HepG2 (cell line): ENCODE measurements around the gene NRG3. TPM values are rescaled to one million over a fixed set of nuclear protein-coding genes. Genes with fewer than 3 reads are reported as not detected.

ENCODE experiments used
- ATAC-seq: fragments of 200-7000 bp; cut with Tn5 transposase; 3 replicates; pipeline ENCODE4 v1.9.1; 2020; ENCODE audit warnings: mild to moderate bottlenecking, moderate library complexity
- BruUV-seq: library from RNA; stranded (reverse); fragments of 400-500 nt; replicated peaks from 2 replicates; lab custom pipeline; 2021; lab: Mats Ljungman, UMichigan
- CTCF ChIA-PET: fragments of 300-600 bp; formaldehyde crosslinking; extraction: SDS; loops from one replicate; lab custom pipeline; 2021; ENCODE audit warnings: low total read pairs, inconsistent platforms, low intra/inter-chr PET ratio; lab: Yijun Ruan, JAX
- POLR2A ChIA-PET: fragments of 350-600 bp; sonication (Branson Sonifier 250); formaldehyde crosslinking; loops from one replicate; lab custom pipeline; 2020; ENCODE audit warnings: antibody characterized with exemption, inconsistent platforms; lab: Yijun Ruan, JAX
- DNase-seq: peaks from one replicate; pipeline ENCODE4 v3.0.0-alpha.2; 2015; ENCODE audit warnings: low spot score
- FAIRE-seq: peaks from 3 replicates; lab custom pipeline; 2011; peaks lifted over from hg19 to GRCh38; lab: Jason Lieb, UNC
- H2AFZ ChIP-seq: one replicate; pipeline ENCODE4 v1.6.1; 2011; ENCODE audit warnings: low read length, inconsistent platforms
- H3K27ac ChIP-seq: fragments of 300-600 bp; 3 replicates; pipeline ENCODE4 v1.8.0; 2011; ENCODE audit warnings: mixed run types, mild to moderate bottlenecking, mixed read lengths, low read length, inconsistent platforms; ENCODE audit not compliant: insufficient read depth; ENCODE audit errors: extremely low read length
- H3K27me3 ChIP-seq, 2 experiments: fragments of 200-600 bp in 1 of 2; 2 replicates in 1 of 2; 3 replicates in 1 of 2; pipeline versions ENCODE4 v1.6.0 to v1.8.0; 2011; ENCODE audit warnings: low read length in 2 of 2, mild to moderate bottlenecking in 2 of 2, moderate library complexity in 2 of 2, inconsistent platforms in 1 of 2; ENCODE audit not compliant: insufficient read depth in 2 of 2, control insufficient read depth in 1 of 2
- H3K36me3 ChIP-seq, 2 experiments: fragments of 200-600 bp in 1 of 2; replicated peaks in 1 of 2; 2 replicates in 1 of 2; 3 replicates in 1 of 2; pipeline versions ENCODE4 v1.5.1 to v1.8.0; 2011; ENCODE audit warnings: low read length in 2 of 2, inconsistent platforms in 1 of 2; ENCODE audit not compliant: insufficient read depth in 2 of 2, control insufficient read depth in 1 of 2
- H3K4me1 ChIP-seq: 2 replicates; pipeline ENCODE4 v1.5.1; 2012; ENCODE audit warnings: low read length, inconsistent platforms; ENCODE audit not compliant: insufficient read depth
- H3K4me2 ChIP-seq: 2 replicates; pipeline ENCODE4 v1.6.0; 2011; ENCODE audit warnings: low read depth, low read length, inconsistent platforms
- H3K4me3 ChIP-seq, 3 experiments: fragments of 200-600 bp in 1 of 3; sonication (generic), shearing (Covaris generic) in 1 of 3; replicated peaks in 1 of 3; 2 replicates each; pipeline ENCODE4 v1.5.1; 2011 to 2016; ENCODE audit warnings: low read length in 3 of 3, inconsistent platforms in 2 of 3, low read depth in 2 of 3, mild to moderate bottlenecking in 2 of 3, control low read depth in 1 of 3, mixed read lengths in 1 of 3; ENCODE audit not compliant: insufficient read depth in 1 of 3
- H3K79me2 ChIP-seq: one replicate; pipeline ENCODE4 v1.6.1; 2011; ENCODE audit warnings: low read length, inconsistent platforms; ENCODE audit not compliant: insufficient read depth
- H3K9ac ChIP-seq: 2 replicates; pipeline ENCODE4 v1.6.0; 2011; ENCODE audit warnings: mild to moderate bottlenecking, low read depth, low read length, inconsistent platforms; ENCODE audit not compliant: insufficient read depth
- H3K9me3 ChIP-seq: 2 replicates; pipeline ENCODE4 v1.5.1; 2012; ENCODE audit warnings: mild to moderate bottlenecking, low read length
- H4K20me1 ChIP-seq: 2 replicates; pipeline ENCODE4 v1.6.0; 2011; ENCODE audit warnings: inconsistent platforms, mild to moderate bottlenecking, low read length, moderate library complexity; ENCODE audit not compliant: insufficient read depth
- DNMT1 ChIP-seq: sonication (generic); formaldehyde crosslinking; IDR thresholded peaks from 2 replicates; pipeline ENCODE4 v1.5.1; 2020; ENCODE audit warnings: mild to moderate bottlenecking, missing genetic modification reagents
- HDAC1 ChIP-seq: sonication (generic); formaldehyde crosslinking; IDR thresholded peaks from 2 replicates; pipeline ENCODE4 v1.5.1; 2020; ENCODE audit warnings: mild to moderate bottlenecking, missing genetic modification reagents
- MAZ ChIP-seq, 2 experiments: sonication (generic) in 1 of 2; formaldehyde crosslinking in 1 of 2; IDR thresholded peaks; 2 replicates each; pipeline versions ENCODE4 v1.5.0 to v1.6.1; 2012 to 2020; ENCODE audit warnings: low read depth in 2 of 2, mild to moderate bottlenecking in 2 of 2, borderline replicate concordance in 1 of 2, improper control_type of control experiment in 1 of 2, low read length in 1 of 2, missing genetic modification reagents in 1 of 2, moderate library complexity in 1 of 2
- MXI1 ChIP-seq: IDR thresholded peaks from 3 replicates; pipeline ENCODE4 v1.6.1; 2012; ENCODE audit warnings: low read depth, low read length, inconsistent platforms, borderline replicate concordance
- PHF21A ChIP-seq: sonication (generic); formaldehyde crosslinking; IDR thresholded peaks from 2 replicates; pipeline ENCODE4 v1.5.0; 2020; ENCODE audit warnings: mild to moderate bottlenecking, missing genetic modification reagents
- SMYD3 ChIP-seq: sonication (generic); formaldehyde crosslinking; IDR thresholded peaks from 2 replicates; pipeline ENCODE4 v1.8.1; 2023; ENCODE audit warnings: mild to moderate bottlenecking, missing genetic modification reagents
- TARDBP ChIP-seq: sonication (generic); formaldehyde crosslinking; IDR thresholded peaks from 2 replicates; pipeline ENCODE4 v1.8.0; 2022; ENCODE audit warnings: mild to moderate bottlenecking, missing genetic modification reagents
- TCF12 ChIP-seq, 2 experiments: fragments of 450-650 bp in 1 of 2; sonication (generic) in 1 of 2; formaldehyde crosslinking in 1 of 2; IDR thresholded peaks; 2 replicates each; pipeline versions ENCODE4 v1.6.1 to v1.8.0; 2017 to 2022; ENCODE audit warnings: antibody characterized with exemption in 1 of 2, mild to moderate bottlenecking in 1 of 2, missing genetic modification reagents in 1 of 2, moderate library complexity in 1 of 2
- ZNF138 ChIP-seq: sonication (generic); formaldehyde crosslinking; IDR thresholded peaks from 2 replicates; pipeline ENCODE4 v1.5.0; 2020; ENCODE audit warnings: mild to moderate bottlenecking, low read depth, missing genetic modification reagents
- ZNF317 ChIP-seq: sonication (generic); formaldehyde crosslinking; IDR thresholded peaks from 2 replicates; pipeline ENCODE4 v1.5.0; 2020; ENCODE audit warnings: mild to moderate bottlenecking, missing genetic modification reagents
- ZNF331 ChIP-seq: sonication (generic); formaldehyde crosslinking; IDR thresholded peaks from 2 replicates; pipeline ENCODE4 v1.4.0; 2020; ENCODE audit warnings: missing genetic modification reagents
- ZNF430 ChIP-seq: sonication (generic); formaldehyde crosslinking; IDR thresholded peaks from 2 replicates; pipeline ENCODE4 v1.9.0; 2021; ENCODE audit warnings: mild to moderate bottlenecking, missing genetic modification reagents
- ZNF670 ChIP-seq: sonication (generic); formaldehyde crosslinking; IDR thresholded peaks from 2 replicates; pipeline ENCODE4 v1.8.0; 2022; ENCODE audit warnings: mild to moderate bottlenecking, missing genetic modification reagents, borderline replicate concordance
- ZNF780A ChIP-seq: sonication (generic); formaldehyde crosslinking; IDR thresholded peaks from 2 replicates; pipeline ENCODE4 v1.8.0; 2022; ENCODE audit warnings: mild to moderate bottlenecking, missing genetic modification reagents, moderate library complexity
- ZSCAN22 ChIP-seq: sonication (generic); formaldehyde crosslinking; IDR thresholded peaks from 2 replicates; pipeline ENCODE4 v1.4.0; 2020; ENCODE audit warnings: mild to moderate bottlenecking, missing genetic modification reagents
- ZSCAN9 ChIP-seq: IDR thresholded peaks from 2 replicates; pipeline ENCODE4 v1.6.1; 2016; ENCODE audit warnings: borderline replicate concordance
- WGBS: methylation state at CpG from one replicate; pipeline ENCODE4 v1.1.6; 2017; ENCODE audit warnings: low lambda C conversion rate; 5-methylcytosine and 5-hydroxymethylcytosine counted together
- in situ Hi-C: cut with HindIII; loops from 2 replicates; pipeline ENCODE4 v1.10.0; 2017; ENCODE audit warnings: low pct_unique_long_range_greater_than_20kb; ENCODE audit not compliant: extremely low pct_ligation_motif_present
- intact Hi-C: fragments of 100-400 bp; cut with micrococcal nuclease; formaldehyde crosslinking; loops from one replicate; pipeline ENCODE4 v1.10.0; 2022; ENCODE audit not compliant: unreplicated experiment
- polyA plus RNA-seq, 8 experiments: library from polyadenylated mRNA; depleted of rRNA in 3 of 8; stranded (reverse) in 7 of 8; unstranded in 1 of 8; fragments of >200 nt; fragmentation: Illumina TruSeq in 4 of 8; extraction: Trizol in 4 of 8; gene quantifications; 2 replicates each; pipeline versions ENCODE4 v1.2.1 to v1.2.3, GENCODE V29; 2011 to 2016; ENCODE audit warnings: low read depth in 4 of 8, missing spikeins in 1 of 8, mixed read lengths in 1 of 8; ENCODE audit not compliant: insufficient read depth in 1 of 8
- total RNA-seq, 5 experiments: library from RNA; depleted of rRNA; stranded (reverse); fragments of >200 nt; fragmentation: Illumina TruSeq; extraction: Trizol; gene quantifications; 2 replicates each; pipeline ENCODE4 v1.2.3, GENCODE V29; 2016; ENCODE audit warnings: low read depth in 1 of 5
- TF ChIP-seq, protein P1 (sequence below): IDR thresholded peaks from 2 replicates; pipeline ENCODE4 v1.6.1; 2016; ENCODE audit warnings: missing compliant biosample characterization, missing genetic modification reagents, borderline replicate concordance

Gene NRG3
- total and polyA plus RNA-seq, 2 of the 13 experiments (the other 11 are each of a cell fraction or from before 2014, with no cell fraction given) = not detected

- TF ChIP-seq SMYD3 = no peak
- TF ChIP-seq ZSCAN9 (CRISPR knock-in tag) = no peak
- TF ChIP-seq MAZ (IDR thresholded peaks at IDR 0.05; ENCODE audit: borderline replicate concordance, low read depth, low read length) = no peak
- TF ChIP-seq MAZ (CRISPR knock-in tag; IDR thresholded peaks at IDR 0.05; ENCODE audit: low read depth) = no peak
- TF ChIP-seq ZSCAN22 (CRISPR knock-in tag) = no peak
- TF ChIP-seq, protein P1, sequence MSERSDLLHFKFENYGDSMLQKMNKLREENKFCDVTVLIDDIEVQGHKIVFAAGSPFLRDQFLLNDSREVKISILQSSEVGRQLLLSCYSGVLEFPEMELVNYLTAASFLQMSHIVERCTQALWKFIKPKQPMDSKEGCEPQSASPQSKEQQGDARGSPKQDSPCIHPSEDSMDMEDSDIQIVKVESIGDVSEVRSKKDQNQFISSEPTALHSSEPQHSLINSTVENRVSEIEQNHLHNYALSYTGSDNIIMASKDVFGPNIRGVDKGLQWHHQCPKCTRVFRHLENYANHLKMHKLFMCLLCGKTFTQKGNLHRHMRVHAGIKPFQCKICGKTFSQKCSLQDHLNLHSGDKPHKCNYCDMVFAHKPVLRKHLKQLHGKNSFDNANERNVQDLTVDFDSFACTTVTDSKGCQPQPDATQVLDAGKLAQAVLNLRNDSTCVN (CRISPR knock-in tag) = no peak
Measured at GRCh38 chr10:82402906-82403401, 528.0 kb downstream of the NRG3 start (continued).

GRCh38 chr10:82409671-82410070, 534.7 kb downstream of the NRG3 start:
- 77% methylated on average over 1 of the region's 2 CpGs for WGBS
- Histone ChIP-seq H3K27ac (no peak overlapping the region), H3K36me3 (no peaks in the 10 kb centered on the region), H2AFZ (no peak overlapping the region), H3K9me3 (peaks cover 94% of the 10 kb centered on the region), H3K4me2 (no peak overlapping the region), H3K4me1 (no peaks in the 10 kb centered on the region), H3K4me3 (no peak overlapping the region), H3K79me2 (no peaks in the 10 kb centered on the region), H3K27me3 (no peaks in the 10 kb centered on the region), H4K20me1 (no peaks in the 10 kb centered on the region), H3K9ac (no peak overlapping the region)
- FAIRE-seq = no peak
- ChIA-PET POLR2A (no interaction called here), CTCF (no interaction called here)
- no TSS peak for BruUV-seq
- no peak for DNase-seq
- no peak for ATAC-seq
- intact Hi-C loops = no loop called here
- in situ Hi-C loops = no loop called here
- no peak for TF ChIP-seq DNMT1 (CRISPR knock-in tag)
- no peak for TF ChIP-seq ZNF331 (CRISPR knock-in tag)
- no peak for TF ChIP-seq ZNF138 (CRISPR knock-in tag)
- TF ChIP-seq HDAC1 (CRISPR knock-in tag) = no peak
- no peak for TF ChIP-seq ZNF670
- no peak for TF ChIP-seq ZNF430 (CRISPR knock-in tag)
- TF ChIP-seq ZNF317 = no peak
- no peak for TF ChIP-seq PHF21A (CRISPR knock-in tag)
- no peak for TF ChIP-seq MXI1
- TF ChIP-seq TARDBP = no peak
- no peak for TF ChIP-seq TCF12 (IDR thresholded peaks at IDR 0.05)
- TF ChIP-seq TCF12 (CRISPR knock-in tag; IDR thresholded peaks at IDR 0.05) = no peak
- TF ChIP-seq ZNF780A (CRISPR knock-in tag) = no peak
